ENCODE measurements around the gene RNPEP. TPM values are rescaled to one million over a fixed set of nuclear protein-coding genes. Genes with fewer than 3 reads are reported as not detected.
"Not testable (repeated sequence)": the region's sequence is repeated elsewhere in the genome, so short reads cannot be mapped to it uniquely, and the experiment has no call there.

RNPEP gene
- polyA plus RNA-seq, 3 donors: 108 to 153 (median 127) TPM

- peaks cover 2 to 9% (median 6%) of the 10 kb centered on the region in 3 donors for H3K27me3 Mint-ChIP-seq (ENCODE audit: low read depth in 3 of 3)
- 92% methylated on average over 10 of the region's 19 CpGs for WGBS (ENCODE audit: insufficient coverage)
- no peak overlapping the region for H3K4me2 ChIP-seq (replicated peaks; ENCODE audit: extremely low read depth, low read length, poor library complexity, severe bottlenecking)
- no peaks in the 10 kb centered on the region for H4K20me1 ChIP-seq (ENCODE audit: insufficient read depth, low read length)
- no peaks in the 10 kb centered on the region for H3K9me3 ChIP-seq (replicated peaks in 1 of 2; ENCODE audit: control insufficient read depth in 1 of 2, insufficient read depth in 1 of 2, low read length in 2 of 2)
- no peaks in the 10 kb centered on the region for H3K27me3 ChIP-seq (ENCODE audit: control insufficient read depth in 2 of 2, insufficient read depth in 2 of 2, low read length in 2 of 2)
- H3K36me3 Mint-ChIP-seq: peaks cover 13 to 17% of the 10 kb centered on the region in 2 donors
- intact Hi-C loops (cut with micrococcal nuclease): no loop called here
- H3K79me2 ChIP-seq (ENCODE audit: insufficient read depth, low read length): no peaks in the 10 kb centered on the region
- no peak overlapping the region for H3K27ac ChIP-seq (ENCODE audit: low read depth in 1 of 2, low read length in 2 of 2)
- no peaks in the 10 kb centered on the region for H3K4me1 Mint-ChIP-seq
- H3K36me3 ChIP-seq (replicated peaks in 1 of 2; ENCODE audit: control insufficient read depth in 1 of 2, insufficient read depth in 2 of 2, low read length in 2 of 2): peaks cover 0 to 14% of the 10 kb centered on the region in 2 donors
- no peak overlapping the region for H3K27ac Mint-ChIP-seq
- no peak overlapping the region for H3K4me3 ChIP-seq (replicated peaks in 1 of 3; ENCODE audit: low read depth in 2 of 3, low read length in 3 of 3)
- H3K9me3 Mint-ChIP-seq: no peaks in the 10 kb centered on the region
- no peak overlapping the region for H3K4me3 Mint-ChIP-seq
- no peak overlapping the region for H2AFZ ChIP-seq (ENCODE audit: insufficient read depth, low read depth, low read length, poor library complexity, severe bottlenecking)
- DNase-seq: no peak
- H3K9ac ChIP-seq (ENCODE audit: insufficient read depth, low read length, poor library complexity, severe bottlenecking): no peak overlapping the region
- H3K4me1 ChIP-seq (ENCODE audit: control insufficient read depth in 1 of 2, insufficient read depth in 2 of 2, low read length in 2 of 2): no peaks in the 10 kb centered on the region
- TF ChIP-seq CTCF (IDR thresholded peaks at IDR 0.05): no peak
These were observed 36.2 kb downstream of the RNPEP start for GRCh38 chr1:202018468-202019234.

GRCh38 chr1:202019235-202019558, 36.7 kb downstream of the RNPEP start:
- H4K20me1 ChIP-seq (ENCODE audit: insufficient read depth, low read length); H3K9me3 Mint-ChIP-seq; H3K27me3 Mint-ChIP-seq (ENCODE audit: low read depth in 3 of 3); H3K4me3 ChIP-seq (replicated peaks in 1 of 3; ENCODE audit: low read depth in 2 of 3, low read length in 3 of 3); H3K36me3 ChIP-seq (replicated peaks in 1 of 2; ENCODE audit: control insufficient read depth in 1 of 2, insufficient read depth in 2 of 2, low read length in 2 of 2); H3K9ac ChIP-seq (ENCODE audit: insufficient read depth, low read length, poor library complexity, severe bottlenecking); H3K4me1 Mint-ChIP-seq; H3K4me1 ChIP-seq (ENCODE audit: control insufficient read depth in 1 of 2, insufficient read depth in 2 of 2, low read length in 2 of 2); H3K27me3 ChIP-seq (ENCODE audit: control insufficient read depth in 2 of 2, insufficient read depth in 2 of 2, low read length in 2 of 2); H3K27ac ChIP-seq (ENCODE audit: low read depth in 1 of 2, low read length in 2 of 2); H3K4me2 ChIP-seq (replicated peaks; ENCODE audit: extremely low read depth, low read length, poor library complexity, severe bottlenecking); DNase-seq; H3K79me2 ChIP-seq (ENCODE audit: insufficient read depth, low read length); intact Hi-C loops (cut with micrococcal nuclease); H2AFZ ChIP-seq (ENCODE audit: insufficient read depth, low read depth, low read length, poor library complexity, severe bottlenecking); H3K27ac Mint-ChIP-seq; H3K4me3 Mint-ChIP-seq; H3K9me3 ChIP-seq (replicated peaks in 1 of 2; ENCODE audit: control insufficient read depth in 1 of 2, insufficient read depth in 1 of 2, low read length in 2 of 2): not testable (repeated sequence)
- peaks cover 10 to 13% of the 10 kb centered on the region in 2 donors for H3K36me3 Mint-ChIP-seq
- 33% methylated on average over 1 of the region's 8 CpGs for WGBS (ENCODE audit: insufficient coverage)

Measured in CD14-positive monocyte (primary cell).